ENCODE measurements around the gene RNU6-8. TPM values are rescaled to one million over a fixed set of nuclear protein-coding genes. Genes with fewer than 3 reads are reported as not detected.

Gene RNU6-8
- total RNA-seq, 2 donors from 2014 or later, result not detected

GRCh38 chr14:32217301-32217700 lies 14.2 kb upstream of the RNU6-8 start:
- no peak overlapping the region for H3K27ac ChIP-seq
- DNase-seq, result no peak
- H3K9ac ChIP-seq (ENCODE audit: low read depth in 2 of 2, low read length in 2 of 2), result no peak overlapping the region
- H3K4me3 ChIP-seq, result no peak overlapping the region
- H3K4me1 ChIP-seq, result no peaks in the 10 kb centered on the region
- intact Hi-C loops (cut with DNase I), result no loop called here
- no peak for TF ChIP-seq CTCF (IDR thresholded peaks at IDR 0.05)
- H3K36me3 ChIP-seq, result no peaks in the 10 kb centered on the region
- H3K9me3 ChIP-seq, result no peaks in the 10 kb centered on the region
- H3K27me3 ChIP-seq, result no peaks in the 10 kb centered on the region

GRCh38 chr14:32212833-32213232 lies 9.8 kb upstream of the RNU6-8 start:
- H3K36me3 ChIP-seq, result no peaks in the 10 kb centered on the region
- no peak overlapping the region for H3K27ac ChIP-seq
- intact Hi-C loops (cut with DNase I), result no loop called here
- no peaks in the 10 kb centered on the region for H3K4me1 ChIP-seq
- no peak overlapping the region for H3K9ac ChIP-seq (ENCODE audit: low read depth in 2 of 2, low read length in 2 of 2)
- H3K9me3 ChIP-seq, result no peaks in the 10 kb centered on the region
- no peak for TF ChIP-seq CTCF (IDR thresholded peaks at IDR 0.05)
- no peaks in the 10 kb centered on the region for H3K27me3 ChIP-seq
- no peak for DNase-seq
- H3K4me3 ChIP-seq, result no peak overlapping the region

- TF ChIP-seq CTCF (IDR thresholded peaks at IDR 0.05), result no peak
- Histone ChIP-seq H3K4me1 (no peaks in the 10 kb centered on the region), H3K9ac (ENCODE audit: low read depth in 2 of 2, low read length in 2 of 2) (no peak overlapping the region), H3K9me3 (no peaks in the 10 kb centered on the region), H3K27me3 (no peaks in the 10 kb centered on the region), H3K4me3 (no peak overlapping the region), H3K36me3 (no peaks in the 10 kb centered on the region), H3K27ac (no peak overlapping the region)
- intact Hi-C loops (cut with DNase I), result no loop called here
- DNase-seq, result no peak
Measured at GRCh38 chr14:32211068-32211404, 8.0 kb upstream of the RNU6-8 start.

DNA sequence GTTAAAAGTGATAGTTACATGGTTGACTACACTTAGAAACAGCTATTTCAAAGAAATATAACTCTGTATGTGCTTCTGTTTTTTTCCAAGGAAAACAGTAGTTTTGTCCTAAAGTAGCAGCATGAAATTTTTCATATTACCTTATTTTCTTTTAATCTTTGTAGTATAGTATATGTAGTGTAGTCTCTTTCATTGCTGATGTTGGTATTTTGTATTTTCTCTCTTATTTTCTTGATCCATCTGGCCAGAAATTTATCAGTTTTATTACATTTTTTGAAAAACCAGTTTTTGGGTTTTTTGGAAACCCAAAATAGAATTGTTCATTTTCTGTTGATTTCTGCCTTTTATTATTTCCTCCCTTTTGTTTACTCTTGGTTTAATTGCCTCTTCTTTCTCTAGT lies 6.4 kb upstream of the RNU6-8 start:
- Histone ChIP-seq H3K4me1 (no peaks in the 10 kb centered on the region), H3K4me3 (no peak overlapping the region), H3K36me3 (no peaks in the 10 kb centered on the region), H3K27me3 (no peaks in the 10 kb centered on the region), H3K9ac (ENCODE audit: low read depth in 2 of 2, low read length in 2 of 2) (no peak overlapping the region), H3K9me3 (no peaks in the 10 kb centered on the region), H3K27ac (no peak overlapping the region)
- intact Hi-C loops (cut with DNase I), result no loop called here
- DNase-seq, result no peak
- TF ChIP-seq CTCF (IDR thresholded peaks at IDR 0.05), result no peak

DNA sequence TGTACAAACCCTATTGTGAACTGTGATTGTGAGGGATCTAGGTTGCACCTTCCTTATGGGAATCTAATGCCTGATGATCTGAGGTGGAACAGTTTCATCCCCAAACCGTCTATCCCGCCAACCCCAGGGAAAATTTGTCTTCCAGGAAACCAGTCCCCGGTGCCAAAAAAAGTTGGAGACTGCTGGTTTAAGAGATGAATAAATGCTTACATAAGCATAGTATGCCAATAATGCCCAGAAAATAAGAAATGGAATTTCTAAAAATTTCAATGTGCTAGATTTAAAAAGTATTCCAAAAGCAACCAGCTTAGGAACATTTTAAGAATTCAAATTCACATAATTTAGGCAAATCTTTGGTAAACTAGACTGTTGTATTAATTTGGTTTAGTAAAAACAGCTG lies 5.4 kb upstream of the RNU6-8 start:
- Histone ChIP-seq H3K27me3 (no peaks in the 10 kb centered on the region), H3K36me3 (no peaks in the 10 kb centered on the region), H3K9me3 (no peaks in the 10 kb centered on the region), H3K27ac (no peak overlapping the region), H3K9ac (ENCODE audit: low read depth in 2 of 2, low read length in 2 of 2) (no peak overlapping the region), H3K4me3 (no peak overlapping the region), H3K4me1 (no peaks in the 10 kb centered on the region)
- TF ChIP-seq CTCF (IDR thresholded peaks at IDR 0.05), result no peak
- DNase-seq, result no peak
- intact Hi-C loops (cut with DNase I), result no loop called here

DNA sequence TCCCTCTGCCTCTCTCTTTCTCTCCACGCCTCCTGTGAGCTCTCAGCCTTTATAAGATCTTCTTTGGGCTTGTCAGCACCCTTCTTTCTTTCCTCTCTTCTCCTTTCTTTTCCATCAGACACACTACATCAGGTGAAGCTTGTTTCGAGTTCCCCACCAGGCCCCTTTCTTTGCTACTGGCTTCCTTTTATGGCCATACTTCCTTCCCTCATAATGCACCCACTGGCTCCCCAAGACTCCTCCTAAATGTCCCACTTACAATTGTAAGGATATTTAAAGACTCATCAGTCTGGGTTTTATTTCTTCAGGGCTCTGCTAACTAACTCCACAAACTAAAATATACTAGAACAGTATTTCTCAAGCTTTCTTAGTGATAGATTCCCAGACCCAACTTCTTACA lies 3.5 kb upstream of the RNU6-8 start:
- H3K4me1 ChIP-seq, result peaks cover 3% of the 10 kb centered on the region
- intact Hi-C loops (cut with DNase I), result no loop called here

More for the DNA sequence above, 3.5 kb upstream of the RNU6-8 start:
- H3K9ac ChIP-seq (ENCODE audit: low read depth in 2 of 2, low read length in 2 of 2), result no peak overlapping the region
- no peaks in the 10 kb centered on the region for H3K27me3 ChIP-seq
- H3K4me3 ChIP-seq, result no peak overlapping the region
- no peaks in the 10 kb centered on the region for H3K9me3 ChIP-seq
- no peak for DNase-seq
- no peak for TF ChIP-seq CTCF (IDR thresholded peaks at IDR 0.05)
- H3K36me3 ChIP-seq, result no peaks in the 10 kb centered on the region
- H3K27ac ChIP-seq, result no peak overlapping the region
